Ovary (tissue), 9 donors: ENCODE data around the gene PSME2. TPM values are rescaled to one million over a fixed set of nuclear protein-coding genes. Genes with fewer than 3 reads are reported as not detected.
A peak's percentile ranks its signal among the peaks of the same experiment; 100 is the strongest.

Experiments
- DNase-seq, 5 donors: peaks; one replicate each; pipeline ENCODE4 v3.0.0-alpha.2; 2019 to 2020
- H3K27ac ChIP-seq, 2 donors: fragments of 200-600 bp; one replicate each; pipeline versions ENCODE4 v1.5.1 to v1.8.0; 2019 to 2022
- H3K27me3 ChIP-seq: fragments of 200-600 bp; one replicate; pipeline ENCODE4 v1.8.0; 2022
- H3K36me3 ChIP-seq: fragments of 200-600 bp; sonication (generic); one replicate; pipeline ENCODE4 v1.5.1; 2019
- H3K4me1 ChIP-seq: one replicate; pipeline ENCODE4 v1.8.1; 2013; ENCODE audit warnings: mild to moderate bottlenecking, moderate library complexity; ENCODE audit not compliant: insufficient read depth
- H3K4me3 ChIP-seq: fragments of 200-600 bp; sonication (generic); one replicate; pipeline ENCODE4 v1.5.1; 2017
- H3K9me3 ChIP-seq, 2 donors: fragments of 200-600 bp in 1 of 2; sonication (generic) in 1 of 2; one replicate each; pipeline versions ENCODE4 v1.5.1 to v1.8.1; 2013 to 2019; ENCODE audit warnings: mild to moderate bottlenecking in 1 of 2, moderate library complexity in 1 of 2
- CTCF ChIP-seq, 3 donors: fragments of 450-650 bp in 2 of 3; fragments of 200-600 bp in 1 of 3; IDR thresholded peaks; one replicate each; pipeline versions ENCODE4 v1.5.1 to v1.8.0; 2016 to 2022; ENCODE audit warnings: antibody characterized with exemption in 3 of 3, mild to moderate bottlenecking in 1 of 3
- EP300 ChIP-seq: sonication (generic); formaldehyde crosslinking; IDR thresholded peaks from one replicate; pipeline ENCODE4 v1.6.1; 2017; ENCODE audit warnings: antibody characterized with exemption
- POLR2A ChIP-seq: fragments of 450-650 bp; IDR thresholded peaks from one replicate; pipeline ENCODE4 v1.6.1; 2017; ENCODE audit warnings: antibody characterized with exemption, mild to moderate bottlenecking, moderate library complexity
- WGBS, 3 donors: extraction: QIAGEN DNeasy Blood & Tissue Kit in 1 of 3; methylation state at CpG; one replicate each; pipeline versions ENCODE4 v1.1.5 to v1.1.7; 2013 to 2017; 5-methylcytosine and 5-hydroxymethylcytosine counted together
- intact Hi-C, 4 donors: fragments of 100-400 bp; cut with DNase I; formaldehyde crosslinking; loops; one replicate each; pipeline versions ENCODE4 v1.11.0 to v1.15.1; 2022 to 2023
- polyA plus RNA-seq, 2 donors: library from polyadenylated mRNA; stranded (reverse); fragments of 200-250 nt in 1 of 2; fragments of 350-450 nt in 1 of 2; fragmentation: Illumina TruSeq in 1 of 2; extraction: RNeasy Lipid Tissue Mini Kit (QIAGEN cat#74804) in 1 of 2; gene quantifications; one replicate each; pipeline ENCODE4 v1.2.3, GENCODE V29; 2013 to 2014
- total RNA-seq, 7 donors: library from RNA; depleted of rRNA in 2 of 7; stranded (reverse); fragments of >200 nt in 2 of 7; fragmentation: NEBNext Ultra II Directional in 3 of 7; extraction: Animal tissue kit (Norgen Biotek cat#: 25700) in 3 of 7; gene quantifications; one replicate each; pipeline versions ENCODE4 v1.1.0 to v1.2.4, GENCODE V29; 2016 to 2023
- donor health status: DM: no; HTN: no; CAD: no; lungs with moderate emphysema.
- donor health status: DM: no; HTN: no; CAD: no.
- donor health status: Bipolar disorder and iron deficiency.
- donor health status: DM: yes; HTN: yes; CAD: no.
- donor health status: DM: no; HTN: no; CAD: no.
- donor health status: DM: yes; HTN: yes; CAD: no.

PSME2 gene
- total and polyA plus RNA-seq, 9 donors = 34.7 to 160 (median 95.6) TPM

- Histone ChIP-seq H3K4me1 (peaks cover 6% of the 10 kb centered on the region), H3K27me3 (no peaks in the 10 kb centered on the region), H3K36me3 (peaks cover 8% of the 10 kb centered on the region), H3K27ac (no peak overlapping the region), H3K4me3 (no peak overlapping the region), H3K9me3 (no peaks in the 10 kb centered on the region)
- 94 to 98% (median 95%) methylated on average over 6 of the region's 6 CpGs for WGBS, 3 donors
- TF ChIP-seq CTCF (IDR thresholded peaks at IDR 0.05) (no peak), POLR2A (no peak), EP300 (no peak)
- intact Hi-C loops = no loop called here
- peak in 1 of 5 donors; percentile 22 for DNase-seq
These were observed 26.7 kb downstream of the PSME2 start for GRCh38 chr14:24119691-24120090.

- H3K36me3 ChIP-seq = peaks cover 8% of the 10 kb centered on the region
- TF ChIP-seq EP300 (no peak), POLR2A (no peak)
These were observed 29.2 kb downstream of the PSME2 start for GRCh38 chr14:24117179-24117578.

GRCh38 chr14:24116128-24116814, 30.1 kb downstream of the PSME2 start:
- H3K4me3 ChIP-seq = peak overlapping the region; percentile 84
- H3K36me3 ChIP-seq = peaks cover 8% of the 10 kb centered on the region
- TF ChIP-seq EP300 = no peak
- TF ChIP-seq POLR2A = no peak
- no peak for TF ChIP-seq CTCF (IDR thresholded peaks at IDR 0.05)
- peaks cover 6% of the 10 kb centered on the region for H3K4me1 ChIP-seq
- H3K27ac ChIP-seq = no peak overlapping the region
- intact Hi-C loops = no loop called here
- WGBS, 3 donors = 82 to 88% (median 83%) methylated on average over 6 of the region's 6 CpGs
- no peaks in the 10 kb centered on the region for H3K27me3 ChIP-seq
- DNase-seq = peak in 1 of 5 donors; percentile 23
- H3K9me3 ChIP-seq = no peaks in the 10 kb centered on the region

More at GRCh38 chr14:24117179-24117578, 29.2 kb downstream of the PSME2 start:
- Histone ChIP-seq H3K4me3 (no peak overlapping the region), H3K9me3 (no peaks in the 10 kb centered on the region), H3K27me3 (no peaks in the 10 kb centered on the region), H3K4me1 (peaks cover 6% of the 10 kb centered on the region), H3K27ac (no peak overlapping the region)
- DNase-seq = peak in 1 of 5 donors; percentile 33
- WGBS, 3 donors = 92 to 96% (median 94%) methylated on average over 6 of the region's 6 CpGs
- intact Hi-C loops = no loop called here

- DNase-seq = peak in 3 of 5 donors; percentile 38 to 58 (median 56)
- 2 to 4% (median 2%) methylated on average over 14 of the region's 14 CpGs for WGBS, 3 donors
- H3K27me3 ChIP-seq = no peaks in the 10 kb centered on the region
- peak overlapping the region; percentile 43 to 100 for H3K27ac ChIP-seq
- H3K4me3 ChIP-seq = peak overlapping the region; percentile 84
- no peaks in the 10 kb centered on the region for H3K9me3 ChIP-seq
- H3K36me3 ChIP-seq = peaks cover 8% of the 10 kb centered on the region
- peaks cover 6% of the 10 kb centered on the region for H3K4me1 ChIP-seq
- intact Hi-C loops = loop anchor here in 1 of 4 donors (2.0 kb wide), 1 partner anchor 25 kb away; the partner anchor contains the start of gene EMC9
- TF ChIP-seq POLR2A (no peak), EP300 (no peak), CTCF (IDR thresholded peaks at IDR 0.05) (no peak)
These were observed 30.8 kb downstream of the PSME2 start for GRCh38 chr14:24115422-24116127.
